ENCODE measurements around the gene ECE1.
A peak's percentile ranks its signal among the peaks of the same experiment; 100 is the strongest.
"Not testable (repeated sequence)": the region's sequence is repeated elsewhere in the genome, so short reads cannot be mapped to it uniquely, and the experiment has no call there.

Gene ECE1

DNA sequence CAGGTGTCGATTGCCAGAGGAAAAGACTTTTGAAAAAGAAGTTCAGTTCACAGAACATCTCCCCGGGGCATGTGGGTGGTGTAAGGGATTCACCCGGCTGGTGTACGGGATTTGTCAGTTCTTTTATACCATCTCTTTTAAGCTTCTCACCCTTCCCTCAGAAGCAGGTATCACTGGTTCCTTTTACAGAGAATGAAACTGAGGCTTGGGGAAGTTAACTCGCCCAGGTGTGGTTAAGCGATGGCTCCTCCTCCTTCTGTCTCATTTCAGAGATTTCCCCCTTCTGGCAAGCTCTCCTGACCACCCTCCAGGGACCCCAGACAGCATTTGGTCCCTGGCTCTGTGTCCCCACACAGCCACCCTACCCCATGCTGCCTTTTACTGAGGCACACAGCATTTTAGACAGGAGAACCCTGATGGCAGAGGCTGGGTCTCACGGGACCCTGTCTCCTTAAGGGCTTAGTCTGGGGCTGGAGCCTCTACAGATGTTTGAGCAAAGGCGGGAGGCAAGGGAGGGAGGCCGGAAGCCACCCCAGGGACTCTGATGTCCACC lies 2.8 kb upstream of the ECE1 start:
- H3K27ac ChIP-seq (ENCODE audit: low read depth, low read length), result peak overlapping the region; percentile 12
- no peaks in the 10 kb centered on the region for H3K36me3 ChIP-seq (ENCODE audit: control insufficient read depth in 5 of 5, insufficient read depth in 5 of 5, low read length in 5 of 5)
- no peak overlapping the region for H3K9ac ChIP-seq (ENCODE audit: low read length in 5 of 5)
- no peaks in the 10 kb centered on the region for H3K9me3 ChIP-seq (ENCODE audit: control insufficient read depth in 5 of 5, low read length in 5 of 5)
- no peaks in the 10 kb centered on the region for H3K27me3 ChIP-seq (ENCODE audit: control insufficient read depth in 5 of 5, insufficient read depth in 4 of 5, low read length in 5 of 5)
- H3K4me3 ChIP-seq (ENCODE audit: low read depth in 1 of 5, low read length in 5 of 5), result no peak overlapping the region
- H3K4me1 ChIP-seq (ENCODE audit: control insufficient read depth in 5 of 5, insufficient read depth in 5 of 5, low read length in 5 of 5), result peaks cover 0 to 71% (median 49%) of the 10 kb centered on the region in 5 donors

DNA sequence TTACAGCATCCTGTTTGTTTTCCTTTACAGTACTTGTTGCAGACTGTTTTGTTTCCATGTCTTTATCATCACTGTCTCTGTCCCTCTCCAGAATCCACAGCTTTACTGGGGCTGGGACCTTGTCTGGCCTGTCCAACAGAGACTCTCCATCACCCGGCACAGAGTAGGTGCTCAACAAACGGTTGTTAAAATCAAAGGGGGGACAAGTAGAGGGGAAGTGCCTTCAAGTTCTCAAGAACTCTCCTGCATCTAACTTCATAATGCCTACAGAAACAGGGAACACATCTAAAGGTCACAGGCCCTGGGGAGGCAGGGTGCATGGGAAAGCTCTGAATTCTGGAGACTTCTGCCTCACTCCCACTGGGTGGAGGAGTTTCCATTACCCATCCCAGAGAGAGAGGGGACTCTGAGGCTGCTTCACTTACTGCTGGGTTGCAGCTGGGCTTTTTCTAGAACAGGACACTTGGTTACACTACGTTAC lies 2.3 kb upstream of the ECE1 start:
- H3K4me3 ChIP-seq (ENCODE audit: low read depth in 1 of 5, low read length in 5 of 5), result no peak overlapping the region
- H3K27me3 ChIP-seq (ENCODE audit: control insufficient read depth in 5 of 5, insufficient read depth in 4 of 5, low read length in 5 of 5), result no peaks in the 10 kb centered on the region
- H3K27ac ChIP-seq (ENCODE audit: low read depth, low read length), result peak overlapping the region; percentile 12
- H3K9me3 ChIP-seq (ENCODE audit: control insufficient read depth in 5 of 5, low read length in 5 of 5), result no peaks in the 10 kb centered on the region
- peaks cover 0 to 68% (median 49%) of the 10 kb centered on the region in 5 donors for H3K4me1 ChIP-seq (ENCODE audit: control insufficient read depth in 5 of 5, insufficient read depth in 5 of 5, low read length in 5 of 5)
- no peak overlapping the region for H3K9ac ChIP-seq (ENCODE audit: low read length in 5 of 5)
- H3K36me3 ChIP-seq (ENCODE audit: control insufficient read depth in 5 of 5, insufficient read depth in 5 of 5, low read length in 5 of 5), result no peaks in the 10 kb centered on the region

DNA sequence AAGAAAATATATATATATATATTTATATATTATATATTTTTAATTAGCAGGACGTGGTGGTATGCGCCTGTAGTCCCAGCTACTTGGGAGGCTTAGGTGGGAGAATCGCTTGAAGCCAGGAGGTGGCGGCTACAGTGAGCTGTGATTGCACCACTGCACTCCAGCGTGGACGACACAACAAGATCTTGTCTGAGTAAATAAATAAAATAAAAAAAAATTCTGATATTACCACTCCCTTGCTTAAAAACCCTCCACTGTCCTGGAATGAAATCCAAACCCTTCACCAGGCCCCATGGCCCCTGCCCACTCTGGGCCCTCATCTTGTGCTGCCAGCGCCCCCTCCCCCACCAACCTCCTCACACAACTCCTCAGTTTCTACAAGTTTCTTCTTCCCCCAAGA lies 1.7 kb upstream of the ECE1 start:
- Histone ChIP-seq H3K27ac (ENCODE audit: low read depth, low read length) (peak overlapping the region; percentile 12), H3K4me3 (ENCODE audit: low read depth in 1 of 5, low read length in 5 of 5) (no peak overlapping the region), H3K4me1 (ENCODE audit: control insufficient read depth in 5 of 5, insufficient read depth in 5 of 5, low read length in 5 of 5) (peaks cover 0 to 65% (median 47%) of the 10 kb centered on the region in 5 donors)

DNA sequence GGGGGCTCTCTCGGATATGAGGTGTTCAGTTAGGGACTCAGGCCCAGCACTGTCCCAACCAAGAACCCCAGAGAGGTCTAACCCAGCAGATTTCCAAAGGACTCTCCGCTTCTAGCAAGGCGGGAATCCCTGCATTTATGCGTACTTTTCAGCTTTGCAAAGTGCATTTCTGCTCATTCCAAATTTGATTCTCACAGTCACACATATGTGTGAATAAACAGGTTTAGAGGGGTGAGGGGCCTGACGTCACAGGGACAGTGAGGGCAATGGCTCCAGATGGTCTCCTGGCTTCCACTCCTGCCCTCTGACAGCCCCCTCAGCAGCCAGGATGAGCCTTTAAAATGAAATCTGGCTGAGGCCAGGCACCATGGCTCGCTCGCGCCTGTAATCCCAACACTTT lies 921 bp upstream of the ECE1 start:
- peak overlapping the region in 1 of 5 donors; percentile 10 for H3K9ac ChIP-seq (ENCODE audit: low read length in 5 of 5)
- H3K4me3 ChIP-seq (ENCODE audit: low read depth in 1 of 5, low read length in 5 of 5), result no peak overlapping the region
- peak overlapping the region; percentile 72 for H3K27ac ChIP-seq (ENCODE audit: low read depth, low read length)
- no peaks in the 10 kb centered on the region for H3K9me3 ChIP-seq (ENCODE audit: control insufficient read depth in 5 of 5, low read length in 5 of 5)
- peaks cover 0 to 3% (median 0%) of the 10 kb centered on the region in 5 donors for H3K36me3 ChIP-seq (ENCODE audit: control insufficient read depth in 5 of 5, insufficient read depth in 5 of 5, low read length in 5 of 5)
- no peaks in the 10 kb centered on the region for H3K27me3 ChIP-seq (ENCODE audit: control insufficient read depth in 5 of 5, insufficient read depth in 4 of 5, low read length in 5 of 5)
- peaks cover 0 to 62% (median 43%) of the 10 kb centered on the region in 5 donors for H3K4me1 ChIP-seq (ENCODE audit: control insufficient read depth in 5 of 5, insufficient read depth in 5 of 5, low read length in 5 of 5)

More for the DNA sequence above, 1.7 kb upstream of the ECE1 start:
- no peaks in the 10 kb centered on the region for H3K9me3 ChIP-seq (ENCODE audit: control insufficient read depth in 5 of 5, low read length in 5 of 5)
- no peaks in the 10 kb centered on the region for H3K36me3 ChIP-seq (ENCODE audit: control insufficient read depth in 5 of 5, insufficient read depth in 5 of 5, low read length in 5 of 5)
- no peak overlapping the region for H3K9ac ChIP-seq (ENCODE audit: low read length in 5 of 5)
- no peaks in the 10 kb centered on the region for H3K27me3 ChIP-seq (ENCODE audit: control insufficient read depth in 5 of 5, insufficient read depth in 4 of 5, low read length in 5 of 5)

DNA sequence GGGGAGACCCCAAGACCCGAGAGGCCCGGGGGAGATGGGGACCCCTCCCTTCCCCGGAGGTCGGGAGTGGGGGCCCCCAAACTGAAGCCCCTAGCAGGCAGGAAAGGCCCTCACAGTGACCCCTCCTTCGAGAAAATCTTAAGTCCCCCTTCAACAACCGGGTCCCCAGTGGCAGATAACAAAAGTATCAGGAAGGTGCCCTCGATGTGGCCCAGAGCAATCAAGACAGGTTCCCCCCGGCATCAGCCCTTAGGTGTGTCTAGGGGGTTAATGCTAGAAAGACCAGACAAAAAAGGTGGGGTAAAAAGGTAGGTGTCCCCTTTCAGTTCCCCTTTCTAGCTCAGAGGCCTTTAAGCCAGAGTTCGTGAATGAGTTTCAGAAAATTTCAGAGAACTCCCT lies 282 bp upstream of the ECE1 start:
- Histone ChIP-seq H3K4me1 (ENCODE audit: control insufficient read depth in 5 of 5, insufficient read depth in 5 of 5, low read length in 5 of 5) (peaks cover 0 to 62% (median 43%) of the 10 kb centered on the region in 5 donors), H3K36me3 (ENCODE audit: control insufficient read depth in 5 of 5, insufficient read depth in 5 of 5, low read length in 5 of 5) (peaks cover 0 to 5% (median 0%) of the 10 kb centered on the region in 5 donors), H3K9ac (ENCODE audit: low read length in 5 of 5) (peak overlapping the region in 4 of 5 donors; percentile 10 to 63 (median 58)), H3K4me3 (ENCODE audit: low read depth in 1 of 5, low read length in 5 of 5) (peak overlapping the region; percentile 22 to 74 (median 55)), H3K9me3 (ENCODE audit: control insufficient read depth in 5 of 5, low read length in 5 of 5) (no peaks in the 10 kb centered on the region), H3K27me3 (ENCODE audit: control insufficient read depth in 5 of 5, insufficient read depth in 4 of 5, low read length in 5 of 5) (no peaks in the 10 kb centered on the region), H3K27ac (ENCODE audit: low read depth, low read length) (peak overlapping the region; percentile 72)

DNA sequence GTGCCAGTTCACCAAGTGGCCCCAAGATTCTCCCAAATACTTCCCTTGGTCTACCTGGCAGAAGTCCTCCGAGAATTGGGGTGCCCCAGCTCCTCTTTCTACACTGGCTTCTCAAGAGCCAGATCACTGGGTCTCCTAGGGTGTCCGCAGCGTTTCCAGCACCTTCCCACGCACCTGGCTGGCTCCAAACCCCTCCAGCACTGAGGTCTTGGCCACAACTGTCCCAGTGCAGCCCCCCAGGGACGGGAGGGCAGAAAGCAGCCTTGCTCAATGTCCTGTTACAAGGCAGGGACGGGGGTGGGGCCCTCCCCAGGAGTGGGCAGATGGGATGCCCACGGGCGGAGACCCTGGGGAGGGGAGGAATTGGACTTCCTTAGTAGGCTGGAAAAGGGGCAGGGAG lies 1.1 kb downstream of the ECE1 start:
- Histone ChIP-seq H3K36me3 (ENCODE audit: control insufficient read depth in 5 of 5, insufficient read depth in 5 of 5, low read length in 5 of 5) (peaks cover 0 to 12% (median 0%) of the 10 kb centered on the region in 5 donors), H3K4me1 (ENCODE audit: control insufficient read depth in 5 of 5, insufficient read depth in 5 of 5, low read length in 5 of 5) (peaks cover 1 to 64% (median 44%) of the 10 kb centered on the region in 5 donors), H3K27ac (ENCODE audit: low read depth, low read length) (peak overlapping the region; percentile 69), H3K27me3 (ENCODE audit: control insufficient read depth in 5 of 5, insufficient read depth in 4 of 5, low read length in 5 of 5) (no peaks in the 10 kb centered on the region), H3K4me3 (ENCODE audit: low read depth in 1 of 5, low read length in 5 of 5) (peak overlapping the region; percentile 61 to 76 (median 74)), H3K9me3 (ENCODE audit: control insufficient read depth in 5 of 5, low read length in 5 of 5) (no peaks in the 10 kb centered on the region), H3K9ac (ENCODE audit: low read length in 5 of 5) (peak overlapping the region in 4 of 5 donors; percentile 34 to 65 (median 54))

DNA sequence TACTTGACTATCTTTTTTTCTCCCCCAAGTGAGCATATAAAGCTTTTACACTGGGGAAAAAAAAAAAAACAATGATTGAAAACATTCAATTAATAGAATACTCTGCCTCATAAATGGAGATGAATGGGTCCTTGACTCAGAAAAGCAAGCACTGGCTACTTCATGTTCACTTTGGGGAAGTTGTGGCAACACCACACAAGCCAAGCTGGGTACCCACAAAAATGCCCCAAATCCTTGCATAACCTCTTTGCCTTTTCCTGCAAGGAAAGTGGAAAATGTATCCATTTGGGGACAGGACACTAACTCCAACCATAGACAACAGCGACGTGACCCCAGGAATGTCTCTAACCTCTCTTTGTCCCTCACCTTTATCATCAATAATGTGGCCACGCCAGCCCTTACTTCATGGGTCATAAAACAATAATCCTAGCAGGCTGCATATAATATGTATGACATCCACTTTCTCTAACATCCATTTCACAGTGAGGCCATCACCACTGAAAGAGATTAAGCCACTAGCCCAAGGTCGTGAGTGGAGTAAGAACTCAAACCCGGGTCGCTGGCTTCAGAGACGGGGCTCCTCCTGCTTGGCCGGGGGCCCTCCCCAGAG lies 2.3 kb downstream of the ECE1 start:
- peaks cover 0 to 19% (median 7%) of the 10 kb centered on the region in 5 donors for H3K36me3 ChIP-seq (ENCODE audit: control insufficient read depth in 5 of 5, insufficient read depth in 5 of 5, low read length in 5 of 5)
- peaks cover 1 to 54% (median 33%) of the 10 kb centered on the region in 5 donors for H3K4me1 ChIP-seq (ENCODE audit: control insufficient read depth in 5 of 5, insufficient read depth in 5 of 5, low read length in 5 of 5)
- H3K27me3 ChIP-seq (ENCODE audit: control insufficient read depth in 5 of 5, insufficient read depth in 4 of 5, low read length in 5 of 5), result no peaks in the 10 kb centered on the region
- H3K9ac ChIP-seq (ENCODE audit: low read length in 5 of 5), result peak overlapping the region in 1 of 5 donors; percentile 34
- H3K9me3 ChIP-seq (ENCODE audit: control insufficient read depth in 5 of 5, low read length in 5 of 5), result no peaks in the 10 kb centered on the region
- H3K4me3 ChIP-seq (ENCODE audit: low read depth in 1 of 5, low read length in 5 of 5), result peak overlapping the region in 1 of 5 donors; percentile 74
- H3K27ac ChIP-seq (ENCODE audit: low read depth, low read length), result peak overlapping the region; percentile 69

DNA sequence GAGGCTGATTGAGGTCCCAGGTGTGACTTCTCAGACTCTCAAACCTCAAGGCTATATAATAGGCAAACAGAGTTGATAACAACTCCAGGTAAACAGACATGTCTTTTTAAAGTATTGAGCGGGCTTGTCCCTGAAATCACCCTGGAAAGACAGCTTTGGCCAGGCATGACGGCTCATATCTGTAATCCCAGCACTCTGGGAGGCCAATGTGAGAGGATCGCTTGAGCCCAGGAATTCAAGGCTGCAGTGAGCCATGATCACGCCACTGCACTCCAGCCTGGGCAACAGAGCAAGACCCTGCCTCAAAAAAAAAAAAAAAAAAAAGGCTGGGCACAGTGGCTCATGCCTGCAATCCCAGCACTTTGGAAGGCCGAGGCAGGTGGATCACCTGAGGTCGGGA lies 4.9 kb downstream of the ECE1 start:
- not testable (repeated sequence) for H3K9me3 ChIP-seq (ENCODE audit: control insufficient read depth in 5 of 5, low read length in 5 of 5); H3K27ac ChIP-seq (ENCODE audit: low read depth, low read length); H3K9ac ChIP-seq (ENCODE audit: low read length in 5 of 5); H3K27me3 ChIP-seq (ENCODE audit: control insufficient read depth in 5 of 5, insufficient read depth in 4 of 5, low read length in 5 of 5); H3K4me3 ChIP-seq (ENCODE audit: low read depth in 1 of 5, low read length in 5 of 5)
- peaks cover 0 to 22% (median 7%) of the 10 kb centered on the region in 5 donors for H3K36me3 ChIP-seq (ENCODE audit: control insufficient read depth in 5 of 5, insufficient read depth in 5 of 5, low read length in 5 of 5)
- peaks cover 1 to 44% (median 26%) of the 10 kb centered on the region in 5 donors for H3K4me1 ChIP-seq (ENCODE audit: control insufficient read depth in 5 of 5, insufficient read depth in 5 of 5, low read length in 5 of 5)

DNA sequence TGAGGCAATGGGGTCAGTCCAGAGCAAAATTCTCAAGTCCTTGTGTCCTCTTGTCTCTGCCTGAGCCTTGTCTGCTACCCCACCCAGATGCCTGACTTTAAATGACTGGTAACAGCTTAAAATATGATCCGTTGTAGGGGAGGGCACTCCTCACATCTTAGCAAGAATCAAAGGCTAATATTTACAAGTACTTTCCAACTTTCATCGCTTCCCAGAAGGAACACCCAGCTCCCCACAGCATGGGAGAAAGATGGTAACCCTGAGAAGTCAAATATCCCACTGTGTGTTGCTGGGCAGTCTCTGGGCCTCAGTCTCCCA lies 5.2 kb downstream of the ECE1 start:
- Histone ChIP-seq H3K36me3 (ENCODE audit: control insufficient read depth in 5 of 5, insufficient read depth in 5 of 5, low read length in 5 of 5) (peaks cover 0 to 22% (median 7%) of the 10 kb centered on the region in 5 donors), H3K27ac (ENCODE audit: low read depth, low read length) (no peak overlapping the region), H3K4me1 (ENCODE audit: control insufficient read depth in 5 of 5, insufficient read depth in 5 of 5, low read length in 5 of 5) (peaks cover 2 to 46% (median 28%) of the 10 kb centered on the region in 5 donors), H3K9ac (ENCODE audit: low read length in 5 of 5) (no peak overlapping the region), H3K9me3 (ENCODE audit: control insufficient read depth in 5 of 5, low read length in 5 of 5) (no peaks in the 10 kb centered on the region), H3K27me3 (ENCODE audit: control insufficient read depth in 5 of 5, insufficient read depth in 4 of 5, low read length in 5 of 5) (no peaks in the 10 kb centered on the region), H3K4me3 (ENCODE audit: low read depth in 1 of 5, low read length in 5 of 5) (no peak overlapping the region)

DNA sequence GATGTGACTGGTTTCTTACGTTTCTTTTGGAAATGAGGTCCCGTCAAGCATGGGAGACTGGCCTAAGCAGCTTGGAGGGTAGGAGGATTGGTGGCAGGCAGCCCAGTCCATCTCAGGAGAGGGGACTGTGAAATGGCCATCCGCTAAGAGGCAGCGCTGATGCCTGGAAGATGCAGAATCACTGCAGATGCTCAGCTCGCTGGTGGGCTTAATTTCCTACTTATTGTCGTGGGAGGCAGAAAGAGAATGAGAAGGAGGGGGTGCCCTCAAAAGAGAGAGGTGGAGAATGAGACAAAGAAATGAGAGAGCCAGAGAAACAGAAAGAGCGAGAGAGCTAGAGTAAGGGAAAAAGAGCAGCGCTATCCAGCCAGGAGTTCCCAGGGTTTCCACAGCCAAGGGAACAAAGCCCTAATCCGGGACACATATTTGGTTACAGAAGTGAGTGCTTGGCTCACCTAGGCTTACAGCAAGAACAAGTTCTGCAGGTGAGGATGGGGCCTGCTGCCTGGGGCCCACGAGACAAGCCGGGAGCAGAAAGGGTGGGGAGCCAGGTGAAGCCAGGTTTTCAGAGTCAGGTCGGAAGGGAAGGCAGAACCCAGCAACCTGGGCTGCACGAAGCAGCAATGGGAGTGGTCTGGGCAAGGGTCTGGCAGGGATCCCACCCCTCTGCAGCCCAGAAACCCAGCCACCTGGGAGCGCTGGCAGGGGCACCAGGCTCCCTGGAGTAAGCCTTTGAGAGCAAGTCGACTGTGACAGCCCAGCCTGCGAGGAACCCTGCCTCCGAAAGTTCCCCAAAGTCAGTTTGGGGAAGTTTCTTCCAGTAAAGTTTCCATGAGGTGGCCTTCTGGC lies 5.8 kb downstream of the ECE1 start:
- peaks cover 0 to 22% (median 7%) of the 10 kb centered on the region in 5 donors for H3K36me3 ChIP-seq (ENCODE audit: control insufficient read depth in 5 of 5, insufficient read depth in 5 of 5, low read length in 5 of 5)

More for the DNA sequence above, 5.8 kb downstream of the ECE1 start:
- H3K27ac ChIP-seq (ENCODE audit: low read depth, low read length), result no peak overlapping the region
- no peaks in the 10 kb centered on the region for H3K27me3 ChIP-seq (ENCODE audit: control insufficient read depth in 5 of 5, insufficient read depth in 4 of 5, low read length in 5 of 5)
- H3K9me3 ChIP-seq (ENCODE audit: control insufficient read depth in 5 of 5, low read length in 5 of 5), result no peaks in the 10 kb centered on the region
- H3K4me1 ChIP-seq (ENCODE audit: control insufficient read depth in 5 of 5, insufficient read depth in 5 of 5, low read length in 5 of 5), result peaks cover 6 to 46% (median 28%) of the 10 kb centered on the region in 5 donors
- H3K4me3 ChIP-seq (ENCODE audit: low read depth in 1 of 5, low read length in 5 of 5), result no peak overlapping the region
- peak overlapping the region in 1 of 5 donors; percentile 6 for H3K9ac ChIP-seq (ENCODE audit: low read length in 5 of 5)

Data from subcutaneous abdominal adipose tissue (tissue), 5 donors.